Brain microvascular endothelial cell (primary cell): Measurements from ENCODE around the gene TAC4.
A peak's percentile ranks its signal among the peaks of the same experiment; 100 is the strongest.

ENCODE experiments used
- DNase-seq: peaks from one replicate; pipeline ENCODE4 v3.0.0-alpha.2; 2020
- H3K27ac ChIP-seq: fragments of 250-450 bp; sonication (Bioruptor Pico); 2 replicates; pipeline ENCODE4 v1.5.1; 2020; ENCODE audit warnings: mild to moderate bottlenecking, moderate library complexity
- H3K27me3 ChIP-seq: fragments of 250-450 bp; sonication (Bioruptor Pico); replicated peaks from 2 replicates; pipeline ENCODE4 v1.5.1; 2020; ENCODE audit warnings: mild to moderate bottlenecking
- H3K36me3 ChIP-seq: fragments of 250-450 bp; sonication (Bioruptor Pico); replicated peaks from 2 replicates; pipeline ENCODE4 v1.5.1; 2020; ENCODE audit warnings: mild to moderate bottlenecking
- H3K4me3 ChIP-seq: 2 replicates; pipeline ENCODE4 v1.5.1; 2011; ENCODE audit warnings: low read depth, mild to moderate bottlenecking, control low read depth, low read length, moderate library complexity
- CTCF ChIP-seq: IDR thresholded peaks from 2 replicates; pipeline ENCODE4 v1.5.1; 2011; ENCODE audit warnings: low read depth, mild to moderate bottlenecking, moderate library complexity, low read length, control low read depth, inconsistent platforms; ENCODE audit errors: missing control alignments
- in situ Hi-C: cut with HindIII; loops from 2 replicates; pipeline ENCODE4 v1.10.0; 2017; ENCODE audit warnings: low sequenced_read_pairs, low pct_ligation_motif_present

Gene TAC4

DNA sequence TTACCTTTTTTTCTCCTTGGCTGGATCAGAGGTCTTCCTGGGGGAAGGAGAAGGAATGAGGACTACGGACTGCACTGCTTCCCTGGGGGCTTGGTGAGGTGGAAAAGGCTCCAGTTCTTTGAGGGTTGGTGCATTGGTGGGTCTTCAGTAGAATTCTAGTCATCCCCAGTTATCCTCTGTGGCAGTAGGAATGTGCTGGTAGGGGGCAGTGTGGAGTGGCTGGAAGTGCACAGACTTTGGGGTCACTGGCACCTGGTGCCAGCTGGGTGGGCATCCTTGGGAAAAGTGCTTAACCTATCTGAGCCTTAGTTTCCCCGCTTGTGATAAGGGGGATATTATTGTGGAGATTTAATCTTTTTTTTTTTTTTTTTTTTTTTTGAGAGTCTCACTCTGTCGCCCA, 6.3 kb downstream of the TAC4 start:
- TF ChIP-seq CTCF: peak; percentile 34

GRCh38 chr17:49839455-49839854, 8.4 kb downstream of the TAC4 start:
- Histone ChIP-seq H3K27ac (no peak overlapping the region), H3K36me3 (peaks cover 3% of the 10 kb centered on the region), H3K27me3 (no peaks in the 10 kb centered on the region), H3K4me3 (no peak overlapping the region)
- DNase-seq: no peak
- no peak for TF ChIP-seq CTCF
- in situ Hi-C loops: no loop called here

More for the DNA sequence above, 6.3 kb downstream of the TAC4 start:
- in situ Hi-C loops: no loop called here
- Histone ChIP-seq H3K4me3 (no peak overlapping the region), H3K36me3 (no peaks in the 10 kb centered on the region), H3K27me3 (no peaks in the 10 kb centered on the region), H3K27ac (no peak overlapping the region)
- DNase-seq: no peak

GRCh38 chr17:49836111-49837030, 11.5 kb downstream of the TAC4 start:
- peaks cover 18% of the 10 kb centered on the region for H3K36me3 ChIP-seq
- H3K27ac ChIP-seq: no peak overlapping the region
- no peaks in the 10 kb centered on the region for H3K27me3 ChIP-seq
- no peak for TF ChIP-seq CTCF
- in situ Hi-C loops: no loop called here
- DNase-seq: peak; percentile 17
- no peak overlapping the region for H3K4me3 ChIP-seq

- no peak for TF ChIP-seq CTCF
- no peak overlapping the region for H3K4me3 ChIP-seq
- H3K27ac ChIP-seq: no peak overlapping the region
- H3K36me3 ChIP-seq: peaks cover 18% of the 10 kb centered on the region
- no peaks in the 10 kb centered on the region for H3K27me3 ChIP-seq
- in situ Hi-C loops: no loop called here
- no peak for DNase-seq
Measured at GRCh38 chr17:49835472-49835871, 12.4 kb downstream of the TAC4 start.

GRCh38 chr17:49834118-49834743, 13.6 kb downstream of the TAC4 start:
- no peak for DNase-seq
- H3K27me3 ChIP-seq: no peaks in the 10 kb centered on the region
- no peak overlapping the region for H3K27ac ChIP-seq
- in situ Hi-C loops: no loop called here
- TF ChIP-seq CTCF: no peak
- H3K4me3 ChIP-seq: no peak overlapping the region
- H3K36me3 ChIP-seq: peaks cover 21% of the 10 kb centered on the region
